Measurements from ENCODE around the gene MAPKAPK2.

MAPKAPK2 gene

GRCh38 chr1:206702803-206703202, 18.1 kb downstream of the MAPKAPK2 start:
- Histone ChIP-seq H3K27ac (ENCODE audit: low read depth, low read length, poor library complexity, severe bottlenecking) (no peak overlapping the region), H3F3A (ENCODE audit: insufficient read depth, low read length) (no peaks in the 10 kb centered on the region), H3K4me3 (ENCODE audit: low read depth, low read length, poor library complexity, severe bottlenecking) (no peak overlapping the region), H3K4me1 (ENCODE audit: insufficient read depth, low read length, severe bottlenecking) (peaks cover 4% of the 10 kb centered on the region), H3K4me2 (ENCODE audit: low read length) (no peak overlapping the region), H2AFZ (ENCODE audit: low read length) (no peak overlapping the region), H3K36me3 (ENCODE audit: insufficient read depth, low read length) (no peaks in the 10 kb centered on the region; the same call in 1 of the 2 replicates), H3K9me2 (ENCODE audit: low read depth, low read length) (no peaks in the 10 kb centered on the region), H3K79me2 (ENCODE audit: insufficient read depth, low read length) (no peaks in the 10 kb centered on the region), H3K9ac (ENCODE audit: low read length) (no peak overlapping the region), H4K20me1 (ENCODE audit: insufficient read depth, low read length) (no peaks in the 10 kb centered on the region; the same call in 1 of the 2 replicates), H3K9me3 (ENCODE audit: low read length) (no peaks in the 10 kb centered on the region), H3K27me3 (ENCODE audit: insufficient read depth, low read length) (no peaks in the 10 kb centered on the region)
- TF ChIP-seq CTCF (IDR thresholded peaks at IDR 0.05; ENCODE audit: low read length) = no peak
- no peak for TF ChIP-seq EZH2 (IDR thresholded peaks at IDR 0.05; ENCODE audit: borderline replicate concordance, low read length)

GRCh38 chr1:206703661-206704060, 19.0 kb downstream of the MAPKAPK2 start:
- H3K9me2 ChIP-seq (ENCODE audit: low read depth, low read length) = no peaks in the 10 kb centered on the region
- H3K4me3 ChIP-seq (ENCODE audit: low read depth, low read length, poor library complexity, severe bottlenecking) = no peak overlapping the region
- peaks cover 10% of the 10 kb centered on the region for H3K4me1 ChIP-seq (ENCODE audit: insufficient read depth, low read length, severe bottlenecking)
- no peak overlapping the region for H2AFZ ChIP-seq (ENCODE audit: low read length)
- H3K27me3 ChIP-seq (ENCODE audit: insufficient read depth, low read length) = no peaks in the 10 kb centered on the region
- H3K36me3 ChIP-seq (ENCODE audit: insufficient read depth, low read length) = no peaks in the 10 kb centered on the region
- H3K9me3 ChIP-seq (ENCODE audit: low read length) = no peaks in the 10 kb centered on the region
- TF ChIP-seq EZH2 (IDR thresholded peaks at IDR 0.05; ENCODE audit: borderline replicate concordance, low read length) (no peak), CTCF (IDR thresholded peaks at IDR 0.05; ENCODE audit: low read length) (no peak)
- no peak overlapping the region for H3K27ac ChIP-seq (ENCODE audit: low read depth, low read length, poor library complexity, severe bottlenecking)
- no peaks in the 10 kb centered on the region for H3F3A ChIP-seq (ENCODE audit: insufficient read depth, low read length)
- no peak overlapping the region for H3K9ac ChIP-seq (ENCODE audit: low read length)
- H3K79me2 ChIP-seq (ENCODE audit: insufficient read depth, low read length) = no peaks in the 10 kb centered on the region
- no peak overlapping the region for H3K4me2 ChIP-seq (ENCODE audit: low read length)
- no peaks in the 10 kb centered on the region; the same call in 1 of the 2 replicates for H4K20me1 ChIP-seq (ENCODE audit: insufficient read depth, low read length)

GRCh38 chr1:206704226-206704625, 19.5 kb downstream of the MAPKAPK2 start:
- TF ChIP-seq CTCF (IDR thresholded peaks at IDR 0.05; ENCODE audit: low read length) = no peak
- TF ChIP-seq EZH2 (IDR thresholded peaks at IDR 0.05; ENCODE audit: borderline replicate concordance, low read length) = no peak
- no peaks in the 10 kb centered on the region for H3K36me3 ChIP-seq (ENCODE audit: insufficient read depth, low read length)
- H3K4me1 ChIP-seq (ENCODE audit: insufficient read depth, low read length, severe bottlenecking) = peaks cover 10% of the 10 kb centered on the region
- H4K20me1 ChIP-seq (ENCODE audit: insufficient read depth, low read length) = no peaks in the 10 kb centered on the region; the same call in 1 of the 2 replicates
- H3F3A ChIP-seq (ENCODE audit: insufficient read depth, low read length) = no peaks in the 10 kb centered on the region
- H2AFZ ChIP-seq (ENCODE audit: low read length) = no peak overlapping the region
- H3K27me3 ChIP-seq (ENCODE audit: insufficient read depth, low read length) = no peaks in the 10 kb centered on the region
- no peaks in the 10 kb centered on the region for H3K9me3 ChIP-seq (ENCODE audit: low read length)
- H3K79me2 ChIP-seq (ENCODE audit: insufficient read depth, low read length) = no peaks in the 10 kb centered on the region
- no peak overlapping the region for H3K4me3 ChIP-seq (ENCODE audit: low read depth, low read length, poor library complexity, severe bottlenecking)
- no peak overlapping the region for H3K9ac ChIP-seq (ENCODE audit: low read length)
- no peaks in the 10 kb centered on the region for H3K9me2 ChIP-seq (ENCODE audit: low read depth, low read length)
- H3K27ac ChIP-seq (ENCODE audit: low read depth, low read length, poor library complexity, severe bottlenecking) = no peak overlapping the region
- H3K4me2 ChIP-seq (ENCODE audit: low read length) = no peak overlapping the region

Data from OCI-LY1 (cell line).